NB4 (cell line): Measurements from ENCODE around the gene ERVH48-1.

ENCODE experiments used
- DNase-seq: peaks from one replicate; pipeline ENCODE4 v3.0.0; 2010; ENCODE audit warnings: low read depth
- H3K4me3 ChIP-seq: one replicate; pipeline ENCODE4 v1.5.1; 2011; ENCODE audit warnings: mild to moderate bottlenecking, low read depth, low read length, moderate library complexity
- MAX ChIP-seq: IDR thresholded peaks from 2 replicates; pipeline ENCODE4 v1.6.1; 2011; ENCODE audit warnings: low read depth, low read length
- MYC ChIP-seq: IDR thresholded peaks from 2 replicates; pipeline ENCODE4 v1.6.1; 2011; ENCODE audit warnings: low read depth, low read length
- POLR2A ChIP-seq: IDR thresholded peaks from 2 replicates; pipeline ENCODE4 v1.6.1; 2011; ENCODE audit warnings: mild to moderate bottlenecking; ENCODE audit not compliant: insufficient read length; ENCODE audit errors: extremely low read depth
- TF ChIP-seq, protein P1 (sequence below): IDR thresholded peaks from one replicate; pipeline ENCODE4 v1.5.1; 2012; ENCODE audit warnings: low read depth, low read length

The ERVH48-1 gene

DNA sequence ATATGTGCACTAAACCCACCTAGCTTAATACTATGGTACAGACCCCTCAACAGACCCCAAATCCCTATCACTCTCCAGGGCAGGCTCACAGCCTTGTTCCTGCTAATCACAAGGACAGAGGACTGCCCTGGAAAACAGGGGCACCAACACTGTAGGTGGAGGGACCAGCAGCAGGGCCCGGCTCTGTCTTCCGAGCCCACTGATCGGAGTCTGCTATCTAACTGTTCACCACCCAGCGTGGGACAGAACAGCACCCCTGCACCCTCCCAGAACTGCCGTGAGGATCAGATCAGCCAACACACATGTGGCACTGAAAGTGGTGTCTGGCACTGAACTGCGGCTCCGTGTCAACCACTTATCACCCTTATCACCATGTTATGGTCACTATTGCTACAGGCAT is 52.3 kb downstream of the ERVH48-1 start:
- no peak for TF ChIP-seq MAX
- TF ChIP-seq, protein P1, sequence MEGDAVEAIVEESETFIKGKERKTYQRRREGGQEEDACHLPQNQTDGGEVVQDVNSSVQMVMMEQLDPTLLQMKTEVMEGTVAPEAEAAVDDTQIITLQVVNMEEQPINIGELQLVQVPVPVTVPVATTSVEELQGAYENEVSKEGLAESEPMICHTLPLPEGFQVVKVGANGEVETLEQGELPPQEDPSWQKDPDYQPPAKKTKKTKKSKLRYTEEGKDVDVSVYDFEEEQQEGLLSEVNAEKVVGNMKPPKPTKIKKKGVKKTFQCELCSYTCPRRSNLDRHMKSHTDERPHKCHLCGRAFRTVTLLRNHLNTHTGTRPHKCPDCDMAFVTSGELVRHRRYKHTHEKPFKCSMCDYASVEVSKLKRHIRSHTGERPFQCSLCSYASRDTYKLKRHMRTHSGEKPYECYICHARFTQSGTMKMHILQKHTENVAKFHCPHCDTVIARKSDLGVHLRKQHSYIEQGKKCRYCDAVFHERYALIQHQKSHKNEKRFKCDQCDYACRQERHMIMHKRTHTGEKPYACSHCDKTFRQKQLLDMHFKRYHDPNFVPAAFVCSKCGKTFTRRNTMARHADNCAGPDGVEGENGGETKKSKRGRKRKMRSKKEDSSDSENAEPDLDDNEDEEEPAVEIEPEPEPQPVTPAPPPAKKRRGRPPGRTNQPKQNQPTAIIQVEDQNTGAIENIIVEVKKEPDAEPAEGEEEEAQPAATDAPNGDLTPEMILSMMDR = no peak
- no peak for TF ChIP-seq MYC
- no peak for TF ChIP-seq POLR2A
- H3K4me3 ChIP-seq = no peak overlapping the region
- DNase-seq = no peak

DNA sequence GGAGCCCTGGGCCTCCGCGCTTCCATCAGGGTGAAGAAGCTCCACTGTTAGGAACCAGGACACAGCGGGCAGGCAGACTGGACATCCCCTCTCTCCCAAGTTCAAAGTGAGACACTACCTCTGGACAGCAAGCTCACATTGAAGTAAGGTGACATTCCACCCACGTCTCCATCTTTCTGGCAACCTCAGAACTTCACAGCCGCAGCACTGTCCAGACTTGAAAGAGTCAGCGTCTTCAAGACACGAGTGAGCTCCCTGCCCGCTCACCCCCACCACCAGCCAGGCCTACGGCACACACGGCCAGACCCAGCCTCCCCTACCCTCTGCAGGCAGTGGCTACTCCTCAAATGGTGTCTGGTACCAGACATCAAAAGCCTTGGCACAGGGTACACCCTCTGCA is 57.2 kb downstream of the ERVH48-1 start:
- no peak for DNase-seq
- no peak for TF ChIP-seq POLR2A
- TF ChIP-seq MYC = no peak
- TF ChIP-seq, protein P1 = no peak
- TF ChIP-seq MAX = no peak
- H3K4me3 ChIP-seq = no peak overlapping the region
